ENCODE results near the gene LTBR.

LTBR gene

DNA sequence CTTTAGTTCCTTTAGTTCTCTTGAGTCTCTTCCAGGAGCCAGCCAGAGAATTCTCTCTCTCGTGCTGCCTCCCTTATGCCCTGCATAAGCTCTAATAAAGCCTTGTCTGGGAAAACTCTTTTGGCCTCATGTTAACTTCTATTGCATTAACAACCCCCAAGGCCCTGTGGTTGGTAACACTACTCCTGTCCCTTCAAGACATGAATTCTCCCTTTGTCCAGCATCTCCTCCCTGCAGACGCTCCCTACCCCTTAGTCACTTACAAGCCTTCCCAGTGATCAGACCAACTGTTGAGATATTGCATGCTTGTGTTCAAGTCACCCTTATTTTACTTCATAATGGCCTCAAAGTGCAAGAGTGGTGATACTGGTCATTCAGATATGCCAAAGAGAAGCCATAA is 12.1 kb downstream of the LTBR start:
- no peak overlapping the region for H3K4me3 ChIP-seq (ENCODE audit: control insufficient read depth, low read depth, low read length)
- TF ChIP-seq, protein P1, sequence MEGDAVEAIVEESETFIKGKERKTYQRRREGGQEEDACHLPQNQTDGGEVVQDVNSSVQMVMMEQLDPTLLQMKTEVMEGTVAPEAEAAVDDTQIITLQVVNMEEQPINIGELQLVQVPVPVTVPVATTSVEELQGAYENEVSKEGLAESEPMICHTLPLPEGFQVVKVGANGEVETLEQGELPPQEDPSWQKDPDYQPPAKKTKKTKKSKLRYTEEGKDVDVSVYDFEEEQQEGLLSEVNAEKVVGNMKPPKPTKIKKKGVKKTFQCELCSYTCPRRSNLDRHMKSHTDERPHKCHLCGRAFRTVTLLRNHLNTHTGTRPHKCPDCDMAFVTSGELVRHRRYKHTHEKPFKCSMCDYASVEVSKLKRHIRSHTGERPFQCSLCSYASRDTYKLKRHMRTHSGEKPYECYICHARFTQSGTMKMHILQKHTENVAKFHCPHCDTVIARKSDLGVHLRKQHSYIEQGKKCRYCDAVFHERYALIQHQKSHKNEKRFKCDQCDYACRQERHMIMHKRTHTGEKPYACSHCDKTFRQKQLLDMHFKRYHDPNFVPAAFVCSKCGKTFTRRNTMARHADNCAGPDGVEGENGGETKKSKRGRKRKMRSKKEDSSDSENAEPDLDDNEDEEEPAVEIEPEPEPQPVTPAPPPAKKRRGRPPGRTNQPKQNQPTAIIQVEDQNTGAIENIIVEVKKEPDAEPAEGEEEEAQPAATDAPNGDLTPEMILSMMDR (conservative IDR thresholded peaks at IDR 0.05; ENCODE audit: control insufficient read depth, insufficient read depth, low read depth, low read length) = no peak
- no peak for DNase-seq (ENCODE audit: low read depth)

- H3K4me3 ChIP-seq (ENCODE audit: control insufficient read depth, low read depth, low read length) = no peak overlapping the region
- TF ChIP-seq, protein P1 (conservative IDR thresholded peaks at IDR 0.05; ENCODE audit: control insufficient read depth, insufficient read depth, low read depth, low read length) = no peak
- no peak for DNase-seq (ENCODE audit: low read depth)
Observed at GRCh38 chr12:6399884-6400644, 16.1 kb downstream of the LTBR start.

GRCh38 chr12:6404390-6404789 is 20.4 kb downstream of the LTBR start:
- no peak for DNase-seq (ENCODE audit: low read depth)
- TF ChIP-seq, protein P1 (conservative IDR thresholded peaks at IDR 0.05; ENCODE audit: control insufficient read depth, insufficient read depth, low read depth, low read length) = no peak
- no peak overlapping the region for H3K4me3 ChIP-seq (ENCODE audit: control insufficient read depth, low read depth, low read length)

DNA sequence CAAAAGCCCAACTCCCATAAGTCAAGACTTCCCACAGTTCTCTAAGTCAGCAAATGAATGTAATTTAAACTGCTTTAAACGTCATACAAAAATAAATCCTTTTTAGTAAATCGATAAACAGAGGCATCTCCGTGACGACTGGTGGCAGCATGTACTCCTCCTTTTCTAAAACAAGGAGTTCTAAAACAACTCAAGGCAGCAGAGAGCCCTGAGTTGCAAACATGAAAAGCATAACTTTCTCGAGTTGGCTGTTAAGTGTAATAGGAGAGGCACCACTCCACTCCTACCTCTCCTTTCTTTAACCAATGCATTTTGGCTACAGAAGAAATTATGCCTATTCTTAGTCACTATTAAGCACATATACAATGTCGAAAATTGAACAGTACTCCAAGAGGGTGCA is 22.0 kb downstream of the LTBR start:
- no peak for DNase-seq (ENCODE audit: low read depth)
- TF ChIP-seq, protein P1 (conservative IDR thresholded peaks at IDR 0.05; ENCODE audit: control insufficient read depth, insufficient read depth, low read depth, low read length) = no peak
- no peak overlapping the region for H3K4me3 ChIP-seq (ENCODE audit: control insufficient read depth, low read depth, low read length)

DNA sequence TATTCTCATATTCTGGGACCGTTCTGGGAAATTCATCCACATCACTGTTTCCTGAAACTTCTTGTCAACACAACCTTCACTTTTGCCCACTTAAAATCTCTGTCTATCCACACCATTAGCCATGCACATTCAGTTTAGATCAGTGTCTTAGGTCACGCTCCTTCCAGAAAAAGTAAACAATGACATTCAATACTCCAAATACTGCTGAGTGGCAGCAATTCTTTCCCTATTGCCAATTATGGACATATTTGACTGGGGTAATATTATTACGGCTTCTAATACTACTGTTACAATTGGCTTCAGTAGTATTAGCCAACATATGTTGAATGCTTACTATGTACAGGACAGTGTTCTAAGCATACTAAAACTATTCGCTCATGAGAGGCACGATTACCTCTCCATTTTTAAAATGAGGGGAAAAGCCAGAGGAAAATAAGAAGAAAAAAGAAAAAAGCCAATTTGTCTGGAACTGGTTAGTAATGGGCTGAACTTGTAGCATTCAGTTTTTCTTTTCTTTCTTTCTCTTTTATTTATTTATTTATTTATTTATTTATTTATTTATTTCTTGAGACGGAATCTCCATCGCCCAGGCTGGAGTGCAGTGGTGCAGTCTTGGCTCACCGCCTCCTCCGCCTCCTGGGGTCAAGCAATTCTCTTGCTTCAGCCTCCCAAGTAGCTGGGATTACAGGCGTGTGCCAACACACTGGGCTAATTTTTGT is 23.4 kb downstream of the LTBR start:
- TF ChIP-seq, protein P1 (conservative IDR thresholded peaks at IDR 0.05; ENCODE audit: control insufficient read depth, insufficient read depth, low read depth, low read length) = no peak
- DNase-seq (ENCODE audit: low read depth) = no peak
- no peak overlapping the region for H3K4me3 ChIP-seq (ENCODE audit: control insufficient read depth, low read depth, low read length)

GRCh38 chr12:6416596-6416995 is 32.6 kb downstream of the LTBR start:
- no peak overlapping the region for H3K4me3 ChIP-seq (ENCODE audit: control insufficient read depth, low read depth, low read length)
- no peak for DNase-seq (ENCODE audit: low read depth)
- TF ChIP-seq, protein P1 (conservative IDR thresholded peaks at IDR 0.05; ENCODE audit: control insufficient read depth, insufficient read depth, low read depth, low read length) = no peak

All from fibroblast of mammary gland (primary cell).